Nephron (organoid): ENCODE data around the gene C2orf80.

ENCODE experiments used
- H3K27ac Mint-ChIP-seq, 3 experiments: 2 replicates each; pipeline ENCODE4 v1.8.0; 2020; ENCODE audit warnings: mixed read lengths in 3 of 3, mild to moderate bottlenecking in 2 of 3, moderate library complexity in 1 of 3
- H3K27me3 Mint-ChIP-seq: 2 replicates; pipeline ENCODE4 v1.8.0; 2021; ENCODE audit warnings: low read depth, mild to moderate bottlenecking, moderate library complexity, mixed read lengths
- H3K36me3 Mint-ChIP-seq: 2 replicates; pipeline ENCODE4 v1.8.0; 2020; ENCODE audit warnings: low read depth, mixed read lengths
- H3K4me1 Mint-ChIP-seq: 2 replicates; pipeline ENCODE4 v1.8.0; 2020; ENCODE audit warnings: mixed read lengths
- H3K4me3 Mint-ChIP-seq, 3 experiments: 2 replicates each; pipeline ENCODE4 v1.8.0; 2020; ENCODE audit warnings: mild to moderate bottlenecking in 3 of 3, mixed read lengths in 3 of 3, moderate library complexity in 2 of 3
- H3K9me3 Mint-ChIP-seq: 2 replicates; pipeline ENCODE4 v1.8.0; 2020; ENCODE audit warnings: mixed read lengths
- CTCF ChIP-seq, 3 experiments: fragments of 200-600 bp; sonication (generic); IDR thresholded peaks; one replicate each; pipeline ENCODE4 v1.5.0; 2021; ENCODE audit warnings: antibody characterized with exemption in 3 of 3; ENCODE audit not compliant: unreplicated experiment in 3 of 3

Gene C2orf80

GRCh38 chr2:208136716-208137094 lies 53.1 kb downstream of the C2orf80 start:
- Mint-ChIP-seq H3K4me1 (peaks cover 12% of the 10 kb centered on the region), H3K36me3 (no peaks in the 10 kb centered on the region), H3K9me3 (no peaks in the 10 kb centered on the region), H3K27ac (peak overlapping the region in 2 of 3 experiments; percentile 6 to 28), H3K27me3 (no peaks in the 10 kb centered on the region), H3K4me3 (no peak overlapping the region)
- TF ChIP-seq CTCF (IDR thresholded peaks at IDR 0.05; ENCODE audit: unreplicated experiment in 3 of 3): no peak

GRCh38 chr2:208135794-208136715 lies 53.8 kb downstream of the C2orf80 start:
- no peaks in the 10 kb centered on the region for H3K9me3 Mint-ChIP-seq
- peaks cover 12% of the 10 kb centered on the region for H3K4me1 Mint-ChIP-seq
- peak overlapping the region in 2 of 3 experiments; percentile 6 to 28 for H3K27ac Mint-ChIP-seq
- no peaks in the 10 kb centered on the region for H3K36me3 Mint-ChIP-seq
- no peaks in the 10 kb centered on the region for H3K27me3 Mint-ChIP-seq
- H3K4me3 Mint-ChIP-seq: no peak overlapping the region
- TF ChIP-seq CTCF (IDR thresholded peaks at IDR 0.05; ENCODE audit: unreplicated experiment in 3 of 3): no peak

- no peak for TF ChIP-seq CTCF (IDR thresholded peaks at IDR 0.05; ENCODE audit: unreplicated experiment in 3 of 3)
- Mint-ChIP-seq H3K36me3 (no peaks in the 10 kb centered on the region), H3K4me1 (peaks cover 17% of the 10 kb centered on the region), H3K27ac (no peak overlapping the region), H3K9me3 (no peaks in the 10 kb centered on the region), H3K27me3 (no peaks in the 10 kb centered on the region), H3K4me3 (no peak overlapping the region)
Observed at GRCh38 chr2:208134928-208135586, 54.8 kb downstream of the C2orf80 start.

- Mint-ChIP-seq H3K27me3 (no peaks in the 10 kb centered on the region), H3K4me3 (no peak overlapping the region), H3K36me3 (no peaks in the 10 kb centered on the region), H3K9me3 (no peaks in the 10 kb centered on the region), H3K27ac (peak overlapping the region in 2 of 3 experiments; percentile 0 to 4), H3K4me1 (peaks cover 10% of the 10 kb centered on the region)
- no peak for TF ChIP-seq CTCF (IDR thresholded peaks at IDR 0.05; ENCODE audit: unreplicated experiment in 3 of 3)
Observed at GRCh38 chr2:208130712-208131110, 59.1 kb downstream of the C2orf80 start.

GRCh38 chr2:208129744-208130711 lies 59.8 kb downstream of the C2orf80 start, which contains the start of gene CRYGC:
TSS of gene CRYGC (minus strand) at chr2:208129828. CDS start at chr2:208129792, 36 bp downstream.
- Mint-ChIP-seq H3K4me1 (peaks cover 10% of the 10 kb centered on the region), H3K4me3 (no peak within 1 kb of the TSS), H3K27me3 (no peaks in the 10 kb centered on the region), H3K9me3 (no peaks in the 10 kb centered on the region), H3K36me3 (no peaks in the 10 kb centered on the region), H3K27ac (peak within 1 kb of the TSS in 2 of 3 experiments; percentile 0 to 4)
- no peak for TF ChIP-seq CTCF (IDR thresholded peaks at IDR 0.05; ENCODE audit: unreplicated experiment in 3 of 3)
